Thyroid gland (tissue), 4 donors: ENCODE data around the gene DENND5A.

Source experiments
- POLR2A ChIP-seq, 2 donors: fragments of 450-650 bp; IDR thresholded peaks; one replicate each; pipeline ENCODE4 v1.6.1; 2017; ENCODE audit warnings: antibody characterized with exemption in 2 of 2, mild to moderate bottlenecking in 2 of 2, moderate library complexity in 1 of 2
- TF ChIP-seq, protein P1 (sequence below), 6 experiments: fragments of 200-600 bp in 3 of 6; fragments of 450-650 bp in 3 of 6; sonication (generic) in 3 of 6; IDR thresholded peaks; one replicate each; pipeline ENCODE4 v1.5.1; 2016 to 2019; ENCODE audit warnings: antibody characterized with exemption in 6 of 6, mild to moderate bottlenecking in 2 of 6, inconsistent platforms in 1 of 6, moderate library complexity in 1 of 6

DNA sequence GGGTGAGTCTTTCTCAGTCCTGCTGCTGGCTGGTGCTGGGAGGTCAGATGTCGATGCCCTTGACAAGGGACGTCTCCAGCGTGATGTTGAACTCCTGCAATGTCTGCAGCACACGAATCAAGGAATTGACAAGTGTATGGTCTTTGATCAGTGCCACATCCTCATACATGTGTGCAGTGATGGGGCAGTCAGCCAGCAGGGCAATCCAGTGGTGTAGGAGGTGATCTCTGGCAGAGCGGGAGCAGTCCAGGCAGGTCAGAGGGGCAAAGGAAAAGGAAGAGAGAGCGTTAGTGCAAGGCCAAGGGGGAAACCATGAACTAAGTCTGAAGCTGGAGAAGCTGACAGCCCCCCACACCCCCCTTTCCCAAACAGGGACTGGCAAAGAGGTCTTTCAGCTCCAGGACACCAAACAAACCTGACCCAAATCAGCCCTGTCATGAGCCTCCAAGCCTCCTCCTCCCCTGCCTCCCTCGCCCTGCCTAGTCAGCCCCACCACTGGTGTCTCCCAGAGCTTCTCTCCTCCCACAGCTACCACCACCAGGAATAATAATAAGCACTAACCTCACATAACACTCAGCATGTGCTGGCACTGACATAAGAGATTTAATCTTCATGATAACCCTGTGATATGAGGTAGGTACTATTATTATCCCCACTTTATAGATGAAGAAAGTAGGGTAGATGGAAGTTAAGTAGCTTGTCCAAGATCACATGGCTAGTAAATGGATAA lies 125.4 kb downstream of the DENND5A start:
- TF ChIP-seq, protein P1, sequence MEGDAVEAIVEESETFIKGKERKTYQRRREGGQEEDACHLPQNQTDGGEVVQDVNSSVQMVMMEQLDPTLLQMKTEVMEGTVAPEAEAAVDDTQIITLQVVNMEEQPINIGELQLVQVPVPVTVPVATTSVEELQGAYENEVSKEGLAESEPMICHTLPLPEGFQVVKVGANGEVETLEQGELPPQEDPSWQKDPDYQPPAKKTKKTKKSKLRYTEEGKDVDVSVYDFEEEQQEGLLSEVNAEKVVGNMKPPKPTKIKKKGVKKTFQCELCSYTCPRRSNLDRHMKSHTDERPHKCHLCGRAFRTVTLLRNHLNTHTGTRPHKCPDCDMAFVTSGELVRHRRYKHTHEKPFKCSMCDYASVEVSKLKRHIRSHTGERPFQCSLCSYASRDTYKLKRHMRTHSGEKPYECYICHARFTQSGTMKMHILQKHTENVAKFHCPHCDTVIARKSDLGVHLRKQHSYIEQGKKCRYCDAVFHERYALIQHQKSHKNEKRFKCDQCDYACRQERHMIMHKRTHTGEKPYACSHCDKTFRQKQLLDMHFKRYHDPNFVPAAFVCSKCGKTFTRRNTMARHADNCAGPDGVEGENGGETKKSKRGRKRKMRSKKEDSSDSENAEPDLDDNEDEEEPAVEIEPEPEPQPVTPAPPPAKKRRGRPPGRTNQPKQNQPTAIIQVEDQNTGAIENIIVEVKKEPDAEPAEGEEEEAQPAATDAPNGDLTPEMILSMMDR (IDR thresholded peaks at IDR 0.05), result no peak
- TF ChIP-seq POLR2A (IDR thresholded peaks at IDR 0.05), result no peak
